HG03135 (cell line): ENCODE data around the gene CACNA1F.

ENCODE experiments used
- ATAC-seq: cut with Tn5 transposase; IDR thresholded peaks from one replicate; pipeline ENCODE4 v1.9.1; 2021; ENCODE audit warnings: mild to moderate bottlenecking, moderate library complexity; ENCODE audit not compliant: unreplicated experiment

CACNA1F gene

DNA sequence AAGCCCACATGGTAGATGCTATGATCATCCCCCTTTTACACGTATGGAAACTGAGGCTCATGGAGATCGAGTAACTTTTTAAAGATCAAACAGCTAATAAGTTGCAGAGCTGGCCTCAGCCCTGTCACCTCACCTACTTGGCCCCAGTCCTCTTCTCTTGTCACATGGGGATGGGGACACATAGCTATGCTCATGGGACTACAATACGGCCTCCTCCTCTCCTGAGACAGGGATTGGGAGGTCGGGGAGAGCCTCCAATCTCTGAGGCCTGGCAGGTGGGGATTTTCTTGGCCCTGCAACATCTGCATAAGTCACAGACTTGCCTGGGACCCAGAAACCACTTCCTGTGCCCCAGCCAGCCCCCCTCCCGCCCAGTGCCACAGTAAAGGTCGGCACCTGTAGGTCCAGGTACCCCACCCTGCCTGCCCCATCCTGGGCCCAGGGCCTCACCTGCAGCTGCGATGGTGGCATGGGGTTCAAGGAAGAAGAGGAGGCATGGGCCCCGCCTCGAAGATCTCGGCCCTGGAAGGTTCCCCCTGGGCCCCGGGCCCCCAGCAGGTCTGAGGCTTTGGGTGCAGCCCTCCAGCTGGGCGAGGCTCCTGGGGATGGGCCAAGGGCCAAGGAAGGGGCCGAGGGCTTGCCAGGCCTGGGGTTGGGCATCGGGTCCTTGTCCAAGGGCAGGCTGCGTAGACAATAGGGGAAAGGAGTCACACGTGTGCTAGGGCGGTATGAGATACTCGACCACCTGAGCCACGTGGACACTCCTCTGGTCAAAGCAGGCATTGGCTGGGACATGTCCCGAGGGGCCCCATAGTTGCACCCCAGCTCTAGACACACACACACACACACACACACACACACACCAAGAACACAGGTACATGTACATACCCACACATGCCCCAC, 25.0 kb upstream of the CACNA1F start:
- no peak for ATAC-seq

DNA sequence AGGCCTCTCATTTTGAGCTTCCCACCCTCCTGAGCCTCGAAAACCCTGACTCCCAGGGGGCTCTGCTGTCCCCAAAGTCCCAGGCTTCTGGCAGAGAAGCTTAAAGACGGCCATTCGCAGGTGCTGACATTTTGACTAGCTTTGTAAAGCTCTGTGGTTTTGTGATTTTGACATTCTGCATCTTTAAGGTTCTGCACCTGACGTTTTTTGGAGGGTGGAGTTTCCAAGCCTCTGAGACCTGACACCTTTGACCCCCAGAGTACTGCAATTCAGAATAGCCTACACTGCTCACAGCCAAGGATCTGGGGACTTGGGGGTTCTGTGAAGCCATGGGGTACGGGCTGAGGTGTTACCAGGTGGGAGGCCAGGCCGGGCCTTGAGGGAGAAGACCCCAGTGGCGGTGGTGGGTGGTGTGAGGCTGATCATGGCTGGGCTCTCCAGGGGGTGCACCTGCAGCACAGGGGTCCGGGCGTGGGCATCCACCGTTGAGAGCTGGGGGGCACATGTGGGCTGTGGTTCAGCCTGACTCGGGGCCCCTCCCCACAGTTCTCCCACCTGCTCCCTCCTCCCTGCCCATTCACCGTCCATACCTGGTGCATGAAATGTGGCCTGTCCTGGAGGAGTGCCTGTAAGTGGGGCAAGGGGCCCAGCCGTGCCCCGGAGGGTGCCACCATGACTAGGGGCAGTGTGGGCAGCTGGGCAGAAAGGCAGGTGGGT, 24.1 kb upstream of the CACNA1F start:
- ATAC-seq = no peak

DNA sequence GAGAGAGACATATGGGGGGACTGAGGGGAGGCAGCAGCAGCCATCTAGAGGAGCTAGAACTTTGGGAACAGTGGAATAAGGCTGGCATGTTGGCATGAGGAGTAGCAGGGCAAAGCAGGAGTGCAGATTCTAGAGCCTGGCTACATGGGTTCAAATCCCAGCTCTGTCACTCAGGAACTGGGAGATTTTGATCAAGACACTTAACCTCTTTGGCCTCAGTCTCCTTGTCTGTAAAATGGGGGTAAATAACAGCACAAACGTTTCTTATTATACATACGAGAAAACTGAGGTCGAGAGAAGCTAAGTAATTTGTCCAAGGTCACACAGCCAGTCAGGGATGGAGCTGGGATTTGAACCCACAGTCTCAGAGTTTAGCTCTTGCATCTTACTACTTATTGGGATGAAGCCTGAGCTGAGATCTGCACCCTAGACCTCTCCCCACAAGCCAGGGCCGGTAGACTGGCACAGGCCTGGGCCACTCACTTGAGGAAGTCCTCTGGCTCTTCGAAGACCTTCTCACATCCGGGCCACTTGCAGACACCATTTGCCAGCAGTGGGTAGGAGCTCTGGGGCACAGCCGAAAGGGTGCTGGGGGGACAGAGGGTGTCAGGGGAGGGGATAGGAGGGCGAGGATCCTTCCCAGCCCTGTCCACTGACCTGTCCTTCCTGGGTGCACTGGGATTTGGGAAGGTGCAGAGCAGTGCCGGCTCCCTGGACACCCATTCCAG, 23.3 kb upstream of the CACNA1F start:
- ATAC-seq = no peak

DNA sequence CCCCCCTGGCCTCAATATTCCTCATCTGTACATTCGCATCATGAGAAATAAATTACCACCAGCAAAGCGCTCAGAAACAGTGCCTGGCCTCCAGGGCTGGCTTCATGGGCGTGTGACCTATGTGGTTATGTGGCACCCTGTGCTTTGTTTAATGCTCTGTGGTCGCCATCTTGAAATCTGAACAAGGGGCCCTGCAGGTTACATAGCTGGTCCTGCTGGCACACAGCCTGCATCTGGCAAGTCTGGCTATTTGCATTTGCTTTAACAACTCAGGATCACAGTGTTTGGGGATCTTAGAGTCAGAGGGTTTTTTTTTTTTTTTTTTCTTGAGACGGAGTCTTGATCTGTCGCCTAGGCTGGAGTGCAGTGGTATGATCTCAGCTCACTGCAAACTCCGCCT, 21.5 kb upstream of the CACNA1F start:
- no peak for ATAC-seq

DNA sequence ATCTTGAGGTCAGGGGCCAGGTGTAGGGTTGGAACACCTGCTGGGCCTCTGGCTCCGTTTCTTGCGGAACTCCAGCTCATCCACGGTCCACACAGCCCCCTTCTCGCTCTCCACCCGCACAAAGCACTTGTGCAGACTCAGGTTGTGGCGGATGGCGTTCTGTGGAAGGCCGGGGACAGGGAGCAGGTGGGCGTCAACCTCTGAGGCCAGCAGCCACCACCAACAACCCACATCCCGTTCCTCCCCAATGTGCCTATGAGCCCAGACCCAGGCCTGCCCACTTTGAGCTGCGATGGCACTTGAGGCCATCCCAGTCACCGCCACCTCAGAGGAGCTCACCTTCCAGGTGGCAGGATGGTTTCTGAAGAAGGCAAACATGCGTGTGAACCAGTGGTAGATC, 18.2 kb upstream of the CACNA1F start:
- no peak for ATAC-seq

DNA sequence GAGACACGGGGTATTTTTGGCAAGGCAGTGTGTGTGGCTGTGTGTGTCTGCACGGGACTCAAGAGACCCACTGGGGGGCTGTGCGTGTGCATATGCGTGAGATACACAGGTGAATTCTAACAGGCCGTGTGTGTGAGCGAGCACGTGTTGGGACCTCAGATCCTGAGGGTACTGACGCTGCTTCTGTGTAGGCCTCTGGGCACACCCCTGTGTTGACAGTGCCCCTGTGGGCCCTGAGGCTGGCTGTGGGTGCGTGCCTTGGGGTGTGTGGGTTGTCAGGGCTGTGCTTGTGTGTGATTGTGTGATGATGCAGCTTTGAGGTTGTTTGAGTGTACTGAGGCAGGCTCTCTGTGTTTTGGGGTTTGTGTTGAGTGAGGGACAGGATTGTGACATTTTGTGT, 17.4 kb upstream of the CACNA1F start:
- no peak for ATAC-seq

DNA sequence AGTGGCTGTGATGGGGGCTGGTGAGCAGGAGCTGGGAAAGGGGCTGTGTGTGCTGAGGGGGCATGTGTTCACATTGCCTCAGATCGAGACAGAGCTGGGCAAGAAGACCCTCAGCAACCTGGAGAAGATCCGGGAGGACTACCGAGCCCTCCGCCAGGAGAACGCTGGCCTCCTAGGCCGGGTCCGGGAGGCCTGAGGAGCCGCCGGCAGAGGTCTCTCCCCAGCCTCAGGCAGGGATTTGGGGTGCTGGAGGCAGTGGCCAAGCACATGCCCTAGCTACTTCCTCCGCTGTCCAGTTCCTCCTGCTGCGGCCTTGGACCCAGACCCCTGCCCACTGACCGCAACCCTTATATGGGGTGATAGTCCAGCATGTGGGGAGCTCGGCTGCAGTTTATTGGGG, 16.9 kb upstream of the CACNA1F start:
- ATAC-seq = no peak

DNA sequence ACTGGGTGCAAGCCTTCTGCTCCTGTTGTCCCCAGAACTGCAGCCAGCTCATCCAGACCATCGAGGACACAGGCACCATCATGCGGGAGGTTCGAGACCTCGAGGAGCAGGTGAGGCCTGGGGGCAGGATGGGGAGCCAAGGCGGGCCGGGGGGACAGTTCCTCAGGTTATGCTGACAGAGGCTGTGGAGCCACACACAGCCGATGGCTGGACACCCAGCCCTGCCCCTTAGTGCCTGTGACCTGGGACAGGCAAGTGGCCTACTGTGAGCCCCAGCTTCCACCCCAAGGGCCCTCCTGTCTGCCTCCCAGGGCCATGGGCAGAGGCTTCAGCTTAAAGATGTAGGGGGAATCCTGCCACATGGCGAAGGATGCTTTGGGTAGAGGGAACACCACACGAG, 16.5 kb upstream of the CACNA1F start:
- no peak for ATAC-seq

DNA sequence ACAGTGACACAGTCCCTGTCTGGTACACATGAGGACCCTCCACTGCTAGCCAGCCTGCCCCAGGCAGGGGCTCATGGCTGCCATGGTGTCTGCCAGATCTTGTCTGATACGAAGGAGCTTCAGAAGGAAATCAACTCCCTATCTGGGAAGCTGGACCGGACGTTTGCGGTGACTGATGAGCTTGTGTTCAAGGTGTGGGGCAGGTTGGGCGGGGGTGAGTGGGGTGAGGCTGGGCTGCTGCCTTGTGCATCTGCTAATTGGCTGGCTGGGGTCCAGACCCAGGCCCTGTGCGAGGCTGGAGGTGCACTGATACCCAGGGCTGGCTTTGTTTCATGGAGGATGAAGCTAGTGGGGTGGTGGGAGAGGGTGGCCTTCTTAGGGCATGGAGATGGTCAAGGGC, 15.9 kb upstream of the CACNA1F start:
- ATAC-seq = no peak

DNA sequence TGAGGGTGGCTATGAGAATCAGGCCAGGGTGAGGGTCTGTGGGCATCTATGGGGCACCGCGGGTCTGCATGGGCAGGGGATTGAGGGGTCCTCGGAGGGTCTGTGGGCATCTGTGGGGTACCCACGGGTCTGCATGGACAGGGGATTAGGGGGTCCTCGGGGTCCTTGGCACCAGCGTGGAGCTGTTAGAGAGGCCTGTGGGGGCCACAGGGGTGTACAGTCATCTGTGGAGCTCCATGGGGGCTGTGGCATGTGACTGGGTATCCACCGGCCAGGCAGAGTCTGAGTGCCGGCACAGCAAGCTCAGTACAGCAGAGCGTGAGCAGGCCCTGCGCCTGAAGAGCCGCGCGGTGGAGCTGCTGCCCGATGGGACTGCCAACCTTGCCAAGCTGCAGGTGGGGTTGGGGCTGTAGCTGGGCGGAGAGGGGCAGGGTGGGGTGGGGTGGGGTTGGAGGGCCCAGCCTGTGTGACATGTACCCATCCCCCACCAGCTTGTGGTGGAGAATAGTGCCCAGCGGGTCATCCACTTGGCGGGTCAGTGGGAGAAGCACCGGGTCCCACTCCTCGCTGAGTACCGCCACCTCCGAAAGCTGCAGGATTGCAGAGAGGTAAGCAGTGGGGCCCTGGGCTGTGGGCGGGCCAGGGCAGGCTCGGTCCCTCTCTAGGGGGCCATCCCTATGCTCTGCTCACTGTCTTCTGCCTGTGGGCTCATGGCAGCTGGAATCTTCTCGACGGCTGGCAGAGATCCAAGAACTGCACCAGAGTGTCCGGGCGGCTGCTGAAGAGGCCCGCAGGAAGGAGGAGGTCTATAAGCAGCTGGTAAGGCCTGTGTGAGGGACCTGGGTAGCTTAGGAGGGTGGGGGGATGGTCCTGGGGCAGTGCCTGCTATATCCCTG, 15.0 kb upstream of the CACNA1F start:
- no peak for ATAC-seq

DNA sequence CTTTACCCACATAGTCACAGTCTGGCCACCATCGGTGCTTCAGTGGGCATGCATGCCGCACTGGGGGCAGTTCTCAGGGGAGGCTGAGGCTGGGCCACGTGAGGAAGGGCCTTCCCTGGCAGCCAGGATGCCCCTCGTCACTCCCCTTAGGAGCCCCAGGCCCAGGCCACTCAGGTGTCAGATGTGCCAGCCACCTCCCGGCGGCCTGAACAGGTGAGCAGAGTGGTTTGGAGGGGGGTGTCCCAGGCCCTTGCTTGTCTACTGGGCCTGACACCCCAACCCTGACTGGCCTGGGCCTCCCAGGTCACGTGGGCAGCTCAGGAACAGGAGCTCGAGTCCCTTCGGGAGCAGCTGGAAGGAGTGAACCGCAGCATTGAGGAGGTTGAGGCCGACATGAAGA, 14.2 kb upstream of the CACNA1F start:
- ATAC-seq = no peak

DNA sequence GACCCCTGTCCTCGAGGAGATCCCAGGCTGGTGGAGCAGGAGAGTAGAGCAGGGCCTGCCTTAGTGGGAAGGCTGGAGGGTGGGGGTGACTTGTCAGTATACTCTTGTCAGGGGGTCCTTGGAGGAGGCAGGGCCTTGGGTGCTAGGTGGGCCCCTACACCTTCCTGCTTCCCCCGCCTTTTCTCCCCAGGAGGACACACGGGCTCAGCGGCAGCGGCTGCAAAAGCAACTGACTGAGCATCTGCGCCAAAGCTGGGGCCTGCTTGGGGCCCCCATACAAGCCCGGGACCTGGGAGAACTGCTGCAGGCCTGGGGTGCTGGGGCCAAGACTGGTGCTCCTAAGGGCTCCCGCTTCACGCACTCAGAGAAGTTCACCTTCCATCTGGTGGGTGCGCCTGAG, 13.4 kb upstream of the CACNA1F start:
- no peak for ATAC-seq

DNA sequence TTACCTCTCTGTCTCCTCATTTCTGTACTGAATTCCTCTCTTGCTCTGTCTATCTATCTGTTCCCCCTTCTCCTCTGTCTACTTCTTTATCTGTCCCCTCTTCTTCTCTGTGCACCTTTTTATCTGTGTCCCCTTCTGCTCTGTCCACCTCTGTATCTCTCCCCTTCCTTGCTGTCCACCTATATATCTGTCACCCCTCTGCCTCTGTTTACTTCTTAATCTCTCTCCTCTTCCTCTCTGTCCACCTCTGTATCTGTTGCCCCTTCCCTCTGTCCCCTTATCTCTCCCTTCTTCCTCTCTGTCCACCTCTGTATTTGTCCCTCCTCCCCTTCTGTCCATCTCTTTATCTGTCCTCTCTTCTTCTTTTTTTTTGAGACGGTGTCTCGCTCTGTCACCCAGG, 11.1 kb upstream of the CACNA1F start:
- no peak for ATAC-seq

DNA sequence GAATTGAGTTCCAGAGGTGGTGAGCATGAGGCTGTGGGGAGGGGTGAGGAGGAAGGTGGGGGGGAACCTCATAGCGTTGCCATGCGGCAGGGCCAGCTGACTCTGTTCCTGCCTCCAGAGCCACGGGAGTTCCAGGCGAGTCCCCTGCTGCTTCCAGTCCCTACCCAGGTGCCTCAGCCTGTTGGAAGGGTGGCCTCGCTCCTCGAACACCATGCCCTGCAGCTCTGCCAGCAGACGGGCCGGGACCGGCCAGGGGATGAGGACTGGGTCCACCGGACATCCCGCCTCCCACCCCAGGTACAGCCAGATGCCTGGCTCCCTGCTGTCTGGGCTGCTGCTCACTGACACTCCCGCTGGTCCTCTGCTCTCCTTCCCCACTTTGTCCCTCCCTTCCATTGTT, 10.0 kb upstream of the CACNA1F start:
- no peak for ATAC-seq

DNA sequence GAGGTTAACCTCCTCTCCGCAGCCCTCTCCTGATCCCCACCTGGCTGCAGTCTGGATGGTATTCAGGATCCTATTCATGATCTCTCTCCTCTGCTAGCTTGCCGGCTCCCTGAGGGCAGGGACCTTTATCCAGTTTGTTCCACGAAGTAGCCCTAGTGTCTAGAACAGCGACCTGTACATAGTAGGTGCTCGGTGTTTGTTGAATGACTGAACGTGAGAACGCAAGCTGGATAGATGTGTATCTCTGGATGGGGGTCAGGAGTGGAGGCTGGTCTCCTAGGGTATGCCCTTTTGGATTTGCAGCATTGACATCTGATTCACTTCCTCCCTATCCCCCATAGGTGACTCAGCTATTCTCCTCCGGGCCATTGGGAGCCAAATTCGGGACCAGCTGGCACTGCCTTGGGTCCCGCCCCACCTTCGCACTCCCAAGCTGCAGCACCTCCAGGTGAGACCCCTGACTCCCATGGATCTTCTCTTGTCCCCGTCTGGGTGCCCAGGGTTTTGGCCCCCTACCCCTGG, 9.5 kb upstream of the CACNA1F start:
- no peak for ATAC-seq

DNA sequence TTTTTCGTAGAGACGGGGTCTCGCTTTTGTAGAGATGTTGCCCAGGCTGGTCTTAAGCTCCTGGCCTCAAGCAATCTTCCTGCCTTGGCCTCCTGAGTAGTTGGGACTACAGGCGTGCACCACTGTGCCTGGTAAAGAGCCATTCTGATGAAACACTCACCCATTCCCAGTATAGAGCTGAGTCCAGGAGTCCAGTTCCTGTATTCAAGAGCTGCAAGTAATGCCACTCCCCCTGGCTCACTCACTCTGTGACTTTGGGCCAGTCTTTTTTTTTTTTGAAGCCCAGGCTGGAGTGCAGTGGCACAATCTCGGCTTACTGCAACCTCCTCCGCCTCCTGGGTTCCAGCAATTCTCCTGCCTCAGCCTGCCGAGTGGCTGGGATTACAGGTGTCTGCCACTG, 5.6 kb upstream of the CACNA1F start:
- ATAC-seq = no peak

DNA sequence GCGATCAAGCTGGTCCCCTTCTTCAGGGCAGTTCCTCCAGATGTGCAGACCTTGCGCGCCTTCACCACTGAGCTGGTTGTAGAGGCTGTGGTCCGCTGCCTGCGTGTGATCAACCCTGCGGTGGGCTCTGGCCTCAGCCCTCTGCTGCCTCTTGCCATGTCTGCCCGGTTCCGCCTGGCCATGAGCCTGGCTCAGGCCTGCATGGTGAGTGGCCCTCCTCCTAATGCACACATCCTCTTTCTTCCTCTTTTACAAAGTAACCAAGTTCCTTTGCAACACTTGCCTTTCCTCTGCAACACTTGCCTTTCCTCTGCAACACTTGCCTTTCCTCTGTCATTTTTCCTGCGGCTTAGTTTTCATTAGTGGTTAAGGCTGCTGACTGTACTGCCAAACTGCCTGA, 3.9 kb upstream of the CACNA1F start:
- ATAC-seq = no peak

DNA sequence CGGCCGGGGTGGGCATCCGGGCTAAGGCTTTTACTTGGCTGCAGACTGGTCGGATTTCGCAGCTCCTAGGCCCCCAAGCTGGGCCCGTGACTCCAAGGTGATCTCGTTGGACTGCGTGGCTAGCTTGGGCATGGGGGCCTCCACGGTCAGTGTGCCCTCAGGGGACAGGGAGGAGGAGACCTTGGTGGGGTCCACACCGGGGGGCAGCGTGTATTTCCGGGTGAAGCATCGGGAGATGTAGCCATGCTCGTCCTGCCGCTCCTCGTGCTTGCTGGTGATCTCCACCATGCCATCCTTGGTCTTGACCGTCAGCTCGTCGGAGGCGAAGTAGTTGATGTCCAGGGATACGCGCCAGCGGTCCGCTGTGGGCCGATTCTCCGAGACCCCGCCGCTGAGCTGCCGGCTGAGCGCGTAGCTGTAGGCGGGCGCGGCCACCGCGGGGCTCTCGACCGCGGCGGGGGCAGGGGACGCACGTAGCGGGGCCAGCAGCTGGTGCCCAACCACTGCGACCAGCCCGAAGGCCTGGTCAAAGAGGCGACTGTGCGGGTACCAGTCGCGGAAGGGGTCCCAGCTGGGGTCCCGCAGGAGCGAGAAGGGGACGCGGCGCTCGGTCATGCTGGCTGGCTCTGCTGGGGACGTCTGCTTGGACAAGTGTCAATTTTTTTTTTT, 881 bp upstream of the CACNA1F start:
- ATAC-seq = no peak

DNA sequence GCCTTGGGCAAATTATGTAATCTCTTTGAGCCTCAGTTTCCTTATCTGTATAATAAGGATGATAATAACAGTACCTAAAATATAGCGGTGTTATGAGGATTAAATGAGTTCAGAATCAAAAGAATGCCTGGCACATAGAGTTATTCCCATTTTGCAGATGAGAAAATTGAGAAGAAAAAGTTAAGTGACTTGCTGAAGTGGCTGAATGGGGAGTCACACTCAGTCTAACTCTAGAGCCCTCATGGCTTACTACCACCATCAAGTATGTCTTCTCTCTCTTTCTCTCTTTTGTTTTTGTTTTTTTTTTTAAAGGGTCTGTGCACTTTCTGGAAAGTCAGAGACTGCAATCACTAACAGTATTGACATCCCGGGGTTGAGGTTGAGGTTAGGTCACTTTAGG, 615 bp downstream of the CACNA1F start:
- ATAC-seq = no peak
